Trophoblast cell (in vitro differentiated cells and primary cell): ENCODE data around the gene RNF141.

ENCODE experiments used
- DNase-seq, 2 donors: peaks; one replicate each; pipeline ENCODE4 v3.0.0-alpha.2; 2016
- H2AFZ ChIP-seq: 2 replicates; pipeline ENCODE4 v1.6.1; 2013; ENCODE audit warnings: low read length, moderate library complexity, mild to moderate bottlenecking; ENCODE audit not compliant: insufficient read depth, poor library complexity
- H2AK5ac ChIP-seq: 2 replicates; pipeline ENCODE4 v1.6.1; 2013; ENCODE audit warnings: mild to moderate bottlenecking, low read length
- H2BK120ac ChIP-seq: 2 replicates; pipeline ENCODE4 v1.6.1; 2013; ENCODE audit warnings: low read length, mild to moderate bottlenecking, moderate library complexity; ENCODE audit not compliant: insufficient read depth, poor library complexity
- H2BK12ac ChIP-seq: 2 replicates; pipeline ENCODE4 v1.6.1; 2013; ENCODE audit warnings: mild to moderate bottlenecking, low read length, moderate library complexity
- H2BK5ac ChIP-seq: 2 replicates; pipeline ENCODE4 v1.6.1; 2013; ENCODE audit warnings: low read length, low read depth, moderate library complexity, mild to moderate bottlenecking; ENCODE audit not compliant: poor library complexity
- H3K14ac ChIP-seq: 2 replicates; pipeline ENCODE4 v1.6.1; 2013; ENCODE audit warnings: mild to moderate bottlenecking, low read length
- H3K18ac ChIP-seq: 2 replicates; pipeline ENCODE4 v1.6.1; 2013; ENCODE audit warnings: mild to moderate bottlenecking, low read length
- H3K23ac ChIP-seq: 2 replicates; pipeline ENCODE4 v1.6.1; 2013; ENCODE audit warnings: low read length
- H3K27ac ChIP-seq: 2 replicates; pipeline ENCODE4 v1.5.1; 2013; ENCODE audit warnings: low read depth, mild to moderate bottlenecking, inconsistent platforms, low read length, moderate library complexity
- H3K27me3 ChIP-seq: 2 replicates; pipeline ENCODE4 v1.6.1; 2013; ENCODE audit warnings: inconsistent platforms, mild to moderate bottlenecking, low read length, moderate library complexity; ENCODE audit not compliant: insufficient read depth
- H3K36me3 ChIP-seq, 2 experiments: 1 replicate in 1 of 2; 2 replicates in 1 of 2; pipeline ENCODE4 v1.6.1; 2013; ENCODE audit warnings: low read length in 2 of 2, mild to moderate bottlenecking in 2 of 2, moderate library complexity in 1 of 2; ENCODE audit not compliant: insufficient read depth in 2 of 2, control insufficient read depth in 1 of 2
- H3K4ac ChIP-seq: 2 replicates; pipeline ENCODE4 v1.6.1; 2013; ENCODE audit warnings: low read depth, mild to moderate bottlenecking, low read length, moderate library complexity
- H3K4me1 ChIP-seq, 2 experiments: 1 replicate in 1 of 2; 2 replicates in 1 of 2; pipeline ENCODE4 v1.6.1; 2013; ENCODE audit warnings: low read length in 2 of 2, mild to moderate bottlenecking in 2 of 2, moderate library complexity in 1 of 2; ENCODE audit not compliant: insufficient read depth in 2 of 2, control insufficient read depth in 1 of 2
- H3K4me2 ChIP-seq: 2 replicates; pipeline ENCODE4 v1.6.1; 2013; ENCODE audit warnings: inconsistent platforms, mild to moderate bottlenecking, low read length, moderate library complexity
- H3K4me3 ChIP-seq: 2 replicates; pipeline ENCODE4 v1.5.1; 2013; ENCODE audit warnings: mild to moderate bottlenecking, low read depth, low read length, inconsistent platforms
- H3K79me1 ChIP-seq: one replicate; pipeline ENCODE4 v1.6.1; 2013; ENCODE audit warnings: low read length
- H3K79me2 ChIP-seq: 2 replicates; pipeline ENCODE4 v1.6.1; 2013; ENCODE audit warnings: low read length, mild to moderate bottlenecking; ENCODE audit not compliant: control insufficient read depth, insufficient read depth, poor library complexity
- H3K9ac ChIP-seq: 2 replicates; pipeline ENCODE4 v1.6.1; 2013; ENCODE audit warnings: mild to moderate bottlenecking, low read length
- H3K9me3 ChIP-seq: 2 replicates; pipeline ENCODE4 v1.6.1; 2013; ENCODE audit warnings: low read depth, mild to moderate bottlenecking, control low read depth, inconsistent platforms, low read length; ENCODE audit not compliant: insufficient read depth
- H4K12ac ChIP-seq: 2 replicates; pipeline ENCODE4 v1.6.1; 2013; ENCODE audit warnings: low read depth, mild to moderate bottlenecking, low read length, moderate library complexity
- H4K8ac ChIP-seq: 2 replicates; pipeline ENCODE4 v1.6.1; 2013; ENCODE audit warnings: low read depth, mild to moderate bottlenecking, low read length, moderate library complexity
- H4K91ac ChIP-seq: one replicate; pipeline ENCODE4 v1.6.1; 2013; ENCODE audit warnings: low read depth, mild to moderate bottlenecking, low read length, moderate library complexity
- WGBS: extraction: QIAGEN DNeasy Blood & Tissue Kit; methylation state at CpG from one replicate; pipeline ENCODE4 v1.1.7; 2013; ENCODE audit warnings: missing lambda C conversion rate; ENCODE audit not compliant: insufficient read length, insufficient coverage; ENCODE audit errors: extremely low coverage; 5-methylcytosine and 5-hydroxymethylcytosine counted together

The RNF141 gene

GRCh38 chr11:10499452-10499851 is 41.5 kb downstream of the RNF141 start:
- H4K91ac ChIP-seq, result no peak overlapping the region
- no peaks in the 10 kb centered on the region for H3K4me1 ChIP-seq
- no peak overlapping the region for H3K9ac ChIP-seq
- H3K18ac ChIP-seq, result no peak overlapping the region
- no CpG with 5 or more reads among the region's 5 CpGs for WGBS
- H3K4ac ChIP-seq, result no peak overlapping the region
- no peak overlapping the region for H3K4me2 ChIP-seq
- no peak overlapping the region for H3K27ac ChIP-seq
- no peaks in the 10 kb centered on the region for H3K9me3 ChIP-seq
- no peak overlapping the region for H4K12ac ChIP-seq
- H2BK5ac ChIP-seq, result no peak overlapping the region
- no peaks in the 10 kb centered on the region for H3K79me2 ChIP-seq
- no peak overlapping the region for H3K14ac ChIP-seq
- H3K79me1 ChIP-seq, result no peaks in the 10 kb centered on the region
- no peaks in the 10 kb centered on the region for H3K27me3 ChIP-seq
- DNase-seq, result no peak
- no peaks in the 10 kb centered on the region for H3K36me3 ChIP-seq
- H4K8ac ChIP-seq, result no peak overlapping the region
- no peak overlapping the region for H3K4me3 ChIP-seq
- no peak overlapping the region for H2AK5ac ChIP-seq
- no peak overlapping the region for H2BK120ac ChIP-seq
- no peak overlapping the region for H3K23ac ChIP-seq
- H2AFZ ChIP-seq, result no peak overlapping the region
- no peak overlapping the region for H2BK12ac ChIP-seq

- no CpG with 5 or more reads among the region's 10 CpGs for WGBS
- Histone ChIP-seq H3K4me1 (no peaks in the 10 kb centered on the region), H2BK120ac (no peak overlapping the region), H3K23ac (no peak overlapping the region), H2BK5ac (no peak overlapping the region), H3K36me3 (no peaks in the 10 kb centered on the region), H4K12ac (no peak overlapping the region), H3K14ac (no peak overlapping the region), H3K9me3 (no peaks in the 10 kb centered on the region), H2AFZ (no peak overlapping the region), H2BK12ac (no peak overlapping the region), H2AK5ac (no peak overlapping the region), H3K18ac (no peak overlapping the region), H3K4ac (no peak overlapping the region), H3K27me3 (no peaks in the 10 kb centered on the region), H4K8ac (no peak overlapping the region), H3K4me2 (no peak overlapping the region), H3K79me2 (no peaks in the 10 kb centered on the region), H3K4me3 (no peak overlapping the region), H3K79me1 (no peaks in the 10 kb centered on the region), H3K27ac (no peak overlapping the region), H3K9ac (no peak overlapping the region), H4K91ac (no peak overlapping the region)
- no peak for DNase-seq
Measured at GRCh38 chr11:10498426-10499250, 42.3 kb downstream of the RNF141 start.

DNA sequence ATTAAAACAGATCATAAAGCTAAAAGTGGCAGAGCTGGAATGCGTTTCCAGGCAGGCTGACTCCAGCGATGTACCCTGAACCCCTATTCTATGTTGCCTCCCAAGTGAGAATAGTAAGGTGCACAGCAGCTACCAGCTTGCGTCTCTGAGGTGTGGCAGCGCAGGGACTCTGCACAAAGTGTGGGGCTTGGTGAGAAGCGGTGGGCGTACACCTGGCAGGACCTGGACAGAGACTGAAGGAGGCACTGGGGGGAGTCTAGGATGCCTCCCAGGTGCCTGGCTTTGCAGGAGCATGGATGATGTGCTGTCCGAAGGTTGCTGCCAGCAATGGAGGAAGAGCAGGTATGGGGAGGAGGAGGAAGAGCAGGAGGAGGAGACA is 43.0 kb downstream of the RNF141 start:
- no CpG with 5 or more reads among the region's 7 CpGs for WGBS
- Histone ChIP-seq H4K12ac (no peak overlapping the region), H3K9me3 (no peaks in the 10 kb centered on the region), H3K4me3 (no peak overlapping the region), H3K14ac (no peak overlapping the region), H2AK5ac (no peak overlapping the region), H3K27ac (no peak overlapping the region), H3K4me2 (no peak overlapping the region), H3K4ac (no peak overlapping the region), H4K8ac (no peak overlapping the region), H3K79me1 (no peaks in the 10 kb centered on the region), H3K79me2 (no peaks in the 10 kb centered on the region), H2BK12ac (no peak overlapping the region), H3K9ac (no peak overlapping the region), H3K27me3 (no peaks in the 10 kb centered on the region), H2BK120ac (no peak overlapping the region), H4K91ac (no peak overlapping the region), H3K23ac (no peak overlapping the region), H3K36me3 (no peaks in the 10 kb centered on the region), H3K18ac (no peak overlapping the region), H2BK5ac (no peak overlapping the region), H3K4me1 (no peaks in the 10 kb centered on the region), H2AFZ (no peak overlapping the region)
- DNase-seq, result no peak

DNA sequence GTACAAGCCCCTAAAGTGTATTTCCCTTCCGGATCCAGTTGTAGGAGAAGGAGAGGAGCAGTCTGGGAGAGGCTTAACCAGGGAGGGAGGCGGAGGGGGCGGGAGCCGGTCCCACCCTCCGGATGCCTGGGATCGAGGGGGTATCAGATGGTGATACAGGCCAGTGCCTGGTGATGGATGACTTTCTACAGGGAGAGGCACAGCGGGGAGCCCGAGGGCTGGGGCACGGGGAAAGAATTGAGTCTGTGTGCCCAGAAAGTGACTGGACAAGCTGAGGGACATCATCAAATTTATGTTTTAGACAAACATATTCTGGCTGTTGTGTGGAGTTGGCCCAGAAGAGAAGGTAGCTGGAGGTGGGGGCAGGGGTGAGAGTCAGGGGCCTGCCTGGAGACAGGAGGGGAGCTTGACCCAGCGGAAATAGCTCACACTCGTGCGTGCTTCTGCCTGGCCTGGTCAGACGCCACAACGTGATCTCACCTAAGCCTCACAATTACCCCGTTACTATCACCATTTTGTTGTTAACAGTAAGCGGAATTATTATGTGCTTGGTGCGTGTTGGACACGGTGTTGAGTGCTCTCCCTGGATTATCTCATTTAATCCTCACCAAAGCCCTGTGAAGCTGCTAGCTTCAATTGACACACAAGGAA is 43.5 kb downstream of the RNF141 start:
- no peak overlapping the region for H4K12ac ChIP-seq
- H3K27me3 ChIP-seq, result no peaks in the 10 kb centered on the region
- WGBS, result no CpG with 5 or more reads among the region's 18 CpGs
- H2BK5ac ChIP-seq, result no peak overlapping the region
- no peak overlapping the region for H3K23ac ChIP-seq
- H3K36me3 ChIP-seq, result no peaks in the 10 kb centered on the region
- H2AFZ ChIP-seq, result no peak overlapping the region
- no peaks in the 10 kb centered on the region for H3K79me2 ChIP-seq
- H3K4me1 ChIP-seq, result no peaks in the 10 kb centered on the region
- no peak overlapping the region for H2AK5ac ChIP-seq
- no peak overlapping the region for H3K4ac ChIP-seq
- no peak overlapping the region for H3K4me3 ChIP-seq
- H2BK12ac ChIP-seq, result no peak overlapping the region
- no peak overlapping the region for H3K4me2 ChIP-seq
- H3K79me1 ChIP-seq, result no peaks in the 10 kb centered on the region
- H3K27ac ChIP-seq, result no peak overlapping the region
- H3K14ac ChIP-seq, result no peak overlapping the region
- no peaks in the 10 kb centered on the region for H3K9me3 ChIP-seq
- no peak overlapping the region for H2BK120ac ChIP-seq
- no peak overlapping the region for H3K18ac ChIP-seq
- H4K91ac ChIP-seq, result no peak overlapping the region
- no peak overlapping the region for H4K8ac ChIP-seq
- H3K9ac ChIP-seq, result no peak overlapping the region
- DNase-seq, result no peak
